Cerebellar nuclear complex (tissue), 1 donor: Measurements from ENCODE around the gene RPGRIP1.
A peak's percentile ranks its signal among the peaks of the same experiment; 100 is the strongest.
"Not testable (repeated sequence)": the region's sequence is repeated elsewhere in the genome, so short reads cannot be mapped to it uniquely, and the experiment has no call there.

Source experiments
- DNase-seq, 2 experiments: peaks; one replicate each; lab custom pipeline; 2025; lab: John Stamatoyannopoulos, UW

RPGRIP1 gene

DNA sequence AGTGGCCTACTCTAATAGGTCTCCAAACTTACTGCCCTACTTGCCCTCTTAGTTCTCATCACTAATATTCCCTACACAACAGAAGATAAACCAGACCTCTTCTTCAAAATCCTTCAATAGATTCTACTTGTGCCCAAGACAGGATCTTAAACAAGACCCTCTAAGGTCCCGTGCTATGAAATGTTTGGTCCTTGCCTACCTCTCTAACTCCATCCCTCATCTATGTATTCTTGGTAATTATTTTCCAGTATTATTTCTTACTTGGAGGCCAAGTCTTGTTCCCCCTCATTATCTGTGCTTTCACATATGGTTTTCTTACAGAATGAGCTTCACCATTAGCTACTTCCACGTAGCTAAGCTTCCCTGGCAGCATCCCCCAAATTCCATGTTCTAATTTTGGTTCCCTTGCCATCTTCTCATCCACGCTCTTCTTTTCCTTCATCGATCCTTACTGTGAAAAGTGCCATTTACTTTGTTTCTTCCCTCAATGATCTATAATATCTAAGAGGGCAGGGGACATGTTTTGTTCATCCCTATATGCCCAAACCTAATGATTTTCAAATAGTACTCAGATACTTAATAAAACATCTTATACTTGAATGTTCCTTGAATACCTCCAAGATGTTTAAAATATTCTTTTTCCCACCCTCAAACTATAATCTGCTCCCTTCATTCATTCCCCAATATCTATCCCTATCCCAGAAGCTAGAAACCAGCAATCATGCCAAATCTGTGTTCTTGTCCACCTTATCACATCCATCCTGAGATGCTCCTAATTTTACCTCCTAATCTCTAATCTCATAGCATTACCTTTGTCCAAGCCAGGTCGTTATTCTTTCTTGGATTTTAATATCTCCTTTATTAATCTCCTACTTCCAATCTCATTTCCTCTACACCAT is 20.7 kb upstream of the RPGRIP1 start:
- no peak for DNase-seq

DNA sequence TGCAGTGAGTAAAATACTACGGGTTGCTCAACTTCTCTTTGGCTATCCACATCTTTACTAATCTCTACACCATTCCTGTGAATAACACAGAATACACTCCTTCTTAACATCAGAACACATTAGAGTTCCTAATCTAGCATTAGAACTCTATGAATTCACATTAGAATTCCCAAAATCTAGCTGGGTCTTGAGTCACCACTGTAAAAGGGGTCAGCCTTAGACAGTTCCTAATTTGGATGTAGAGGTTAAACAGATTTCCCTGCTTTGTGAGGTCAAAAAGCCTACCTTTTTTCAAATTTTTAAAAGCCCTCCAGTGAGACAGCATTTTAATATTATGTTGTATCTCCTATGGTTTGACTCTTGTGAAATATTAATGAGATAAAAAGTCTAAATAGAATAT is 18.1 kb upstream of the RPGRIP1 start:
- DNase-seq: no peak

DNA sequence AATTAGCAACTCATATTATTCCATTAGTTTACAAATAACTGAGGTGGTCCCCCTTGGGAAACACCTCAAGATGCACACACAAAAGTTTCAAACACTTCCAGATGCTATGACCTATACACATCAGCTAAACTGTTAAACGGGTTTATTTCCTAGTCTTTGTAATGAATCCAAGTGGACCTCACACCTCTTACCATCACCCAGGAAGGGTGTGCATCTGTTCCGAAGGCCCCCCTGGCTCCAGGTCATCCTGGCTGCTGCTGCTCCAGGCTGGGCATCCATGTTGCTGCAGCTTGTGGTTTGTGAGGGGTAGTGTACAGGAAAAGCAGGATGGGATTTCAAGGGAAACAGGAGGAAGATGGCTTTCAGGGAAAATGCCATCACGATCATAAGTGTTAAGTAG is 17.5 kb upstream of the RPGRIP1 start:
- DNase-seq: no peak

DNA sequence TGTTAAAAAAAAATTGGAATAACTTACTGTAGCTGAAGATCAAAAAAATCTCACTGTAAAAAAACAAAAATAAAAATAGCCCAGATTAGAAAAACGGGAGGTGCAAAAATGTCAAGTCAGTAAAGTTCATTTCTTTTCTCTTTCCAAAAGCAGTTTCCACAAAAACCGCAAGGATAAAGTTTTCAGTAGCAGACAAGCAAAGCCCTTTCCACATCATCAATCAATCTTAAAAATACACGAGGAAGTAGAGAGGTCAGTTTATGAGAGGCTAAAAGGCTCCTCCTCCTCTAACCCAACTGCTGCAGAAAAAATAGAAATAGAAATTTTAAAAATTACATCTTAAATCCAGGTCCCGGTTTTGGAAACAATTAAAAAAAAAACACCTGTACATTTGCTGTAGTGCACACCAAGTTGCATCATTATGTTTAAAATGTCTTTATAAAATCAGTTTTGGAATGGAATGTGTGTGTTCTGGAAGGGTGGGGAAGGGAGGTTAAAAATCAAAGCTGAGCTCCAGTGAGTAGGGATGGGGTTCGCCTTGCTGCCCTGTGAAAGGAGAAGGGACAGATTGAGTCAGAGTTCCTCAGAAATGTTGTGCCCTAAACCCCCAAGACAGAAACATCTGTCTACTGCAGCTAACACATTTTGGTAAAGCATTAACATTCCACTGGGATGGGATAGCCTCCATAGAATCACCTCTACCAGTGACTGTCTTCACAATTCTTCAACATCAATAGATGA is 16.4 kb upstream of the RPGRIP1 start:
- DNase-seq: no peak

DNA sequence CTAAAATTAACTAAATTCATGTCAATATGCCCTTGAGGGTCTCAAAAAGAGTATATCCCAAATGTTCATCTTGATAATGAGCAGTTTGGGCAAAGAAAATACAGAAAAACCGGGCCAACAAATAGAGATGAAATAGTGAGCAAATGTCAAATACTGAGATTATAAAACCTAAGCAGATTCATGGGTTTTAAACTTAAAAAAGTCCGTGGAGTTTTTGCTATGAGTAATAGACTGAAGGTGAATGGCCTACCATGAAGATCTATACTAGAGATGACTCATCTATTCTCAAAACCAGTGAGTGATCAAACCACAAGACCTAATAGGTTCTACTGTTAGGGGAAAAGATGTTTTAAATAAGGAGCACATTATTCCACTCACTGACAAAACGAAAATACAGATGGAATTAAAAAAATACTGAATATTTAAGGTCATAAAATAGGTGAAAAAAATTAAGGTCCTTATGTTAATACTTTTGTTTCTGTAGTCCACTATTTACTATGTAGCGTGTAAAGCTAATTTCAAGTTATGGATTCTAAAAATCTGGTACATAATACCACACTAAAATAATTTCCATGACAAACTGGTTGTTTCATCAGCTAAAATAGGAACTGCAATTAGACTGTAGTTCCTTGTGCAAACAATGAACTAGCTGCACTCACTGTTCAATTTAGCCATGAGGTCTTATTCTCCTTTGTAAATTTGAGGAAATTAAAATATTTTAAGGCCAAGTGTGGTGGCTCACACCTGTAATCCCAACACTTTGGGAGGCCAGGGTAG is 15.7 kb upstream of the RPGRIP1 start:
- no peak for DNase-seq

DNA sequence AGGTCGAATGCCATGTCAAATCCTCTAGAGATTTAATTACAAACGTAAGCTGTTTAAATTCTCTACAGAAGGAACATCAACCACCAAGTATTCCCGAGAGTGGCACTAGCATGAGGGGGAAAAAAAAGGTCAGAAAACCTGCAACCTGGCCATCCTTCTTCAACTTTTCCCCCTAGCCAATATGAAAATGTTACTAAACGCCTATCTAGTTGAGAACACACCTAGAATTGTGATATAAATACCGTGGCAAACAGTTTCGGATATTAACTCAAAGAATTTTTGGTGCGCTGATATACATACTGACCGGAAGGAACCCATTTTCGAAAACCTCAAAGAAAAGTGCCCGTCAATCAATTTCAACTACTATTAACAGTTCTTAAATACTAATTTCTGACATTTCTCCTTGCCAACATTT is 12.4 kb upstream of the RPGRIP1 start:
- no peak for DNase-seq

DNA sequence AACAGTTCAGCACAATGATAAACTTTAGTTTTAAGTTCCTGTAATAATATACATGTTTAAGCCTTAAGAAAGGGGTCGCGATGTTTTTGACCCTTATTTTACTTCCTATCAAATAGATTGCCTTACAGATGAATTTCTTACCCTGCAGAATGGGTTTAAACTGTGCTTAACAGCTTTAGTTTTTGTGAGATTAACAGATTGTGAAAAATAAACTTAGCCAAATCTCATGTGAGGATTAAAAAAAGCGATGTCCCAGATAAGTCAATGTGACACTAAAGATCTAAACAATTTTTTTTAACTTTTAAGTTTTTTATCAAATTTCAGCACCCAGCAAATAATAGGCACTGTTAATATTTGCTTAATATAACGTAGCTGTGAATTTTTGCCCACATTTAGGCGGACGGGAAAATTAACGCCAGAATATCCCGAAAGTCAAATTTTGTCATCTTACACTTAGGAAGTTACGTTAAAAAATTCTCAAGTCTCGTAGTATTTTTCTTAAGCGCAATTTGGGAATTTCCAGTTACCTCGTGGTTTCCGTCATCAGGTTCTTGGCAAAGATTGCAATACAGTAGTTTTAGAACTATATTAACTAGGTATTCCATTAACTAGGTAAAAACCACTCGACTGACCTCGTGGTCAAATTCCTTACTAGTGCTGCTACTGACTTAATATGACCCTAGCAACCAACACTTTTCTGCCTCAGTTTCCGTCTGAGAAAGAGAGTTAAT is 11.8 kb upstream of the RPGRIP1 start:
- no peak for DNase-seq

DNA sequence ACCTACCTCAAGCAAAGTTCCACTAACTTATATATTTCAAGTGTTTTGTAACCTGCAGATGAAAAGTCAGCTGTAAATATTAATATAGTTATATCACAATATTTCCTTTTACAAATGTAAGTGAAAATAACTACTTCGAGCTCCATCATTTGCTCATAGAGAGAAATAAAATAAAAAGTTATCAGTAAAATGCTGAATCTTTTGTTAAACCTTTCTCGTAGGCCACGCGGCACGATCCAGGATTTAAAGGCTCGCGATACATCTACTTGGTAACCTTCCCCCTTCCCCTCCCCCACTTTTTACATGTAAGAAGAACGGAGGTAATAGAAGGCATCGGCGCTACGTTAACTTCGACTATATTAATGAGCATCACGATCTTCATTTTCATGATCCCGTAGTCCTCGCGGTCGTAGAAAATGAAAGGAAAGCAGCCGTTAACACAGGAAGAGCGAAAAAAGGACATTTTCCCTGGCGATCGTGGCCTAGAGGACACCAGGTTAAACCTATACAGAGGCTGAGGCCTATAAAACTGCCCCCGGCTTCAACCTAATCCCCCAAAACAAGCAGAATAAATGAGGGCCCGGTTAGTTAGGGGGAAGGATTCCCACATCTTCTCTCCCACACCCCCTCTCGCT is 11.1 kb upstream of the RPGRIP1 start:
- DNase-seq: no peak

DNA sequence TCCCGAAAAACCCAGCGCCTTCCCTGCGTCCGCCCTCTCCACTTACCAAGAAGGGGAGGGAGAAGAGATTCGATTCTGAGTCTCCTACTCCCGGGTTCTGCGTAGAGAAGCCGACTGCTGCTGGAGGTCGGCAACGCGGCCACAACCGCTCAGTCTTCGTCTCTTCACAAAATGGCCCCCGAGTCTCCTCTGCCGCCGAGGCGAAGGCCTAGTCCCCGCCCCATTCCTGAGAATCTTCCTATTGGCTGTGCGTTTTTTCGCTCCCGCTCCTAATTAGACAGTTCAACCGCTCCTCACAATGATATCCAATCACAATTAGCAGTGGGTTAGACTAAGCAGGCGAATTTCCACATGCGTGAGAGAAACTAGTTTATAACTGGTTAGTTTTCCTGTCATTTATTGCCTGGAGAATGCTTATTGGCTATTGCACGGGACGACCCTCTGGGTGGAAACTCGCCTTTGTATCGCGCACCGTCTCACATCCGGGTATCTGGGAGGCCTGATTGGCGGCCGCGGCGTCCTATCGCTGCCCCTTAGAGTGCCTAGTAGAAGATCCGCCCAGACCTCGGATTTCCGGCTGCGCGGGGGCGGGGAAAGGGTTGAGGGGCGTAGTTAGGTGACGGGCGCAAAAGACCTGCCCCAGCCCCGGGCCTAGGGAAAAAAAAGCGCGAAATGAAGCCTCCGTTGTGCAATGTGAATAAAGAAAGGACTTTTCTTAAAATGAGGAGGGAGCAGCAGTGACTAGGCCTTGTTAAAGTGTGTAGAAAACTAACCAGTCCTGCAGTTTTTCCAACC is 10.4 kb upstream of the RPGRIP1 start, which contains the start of gene HNRNPC:
HNRNPC (minus strand) TSS at position 191 of the 795 bp plus-strand sequence. CDS start 35,249 bp downstream, outside the sequence.
- peak; percentile 87 to 98 for DNase-seq

DNA sequence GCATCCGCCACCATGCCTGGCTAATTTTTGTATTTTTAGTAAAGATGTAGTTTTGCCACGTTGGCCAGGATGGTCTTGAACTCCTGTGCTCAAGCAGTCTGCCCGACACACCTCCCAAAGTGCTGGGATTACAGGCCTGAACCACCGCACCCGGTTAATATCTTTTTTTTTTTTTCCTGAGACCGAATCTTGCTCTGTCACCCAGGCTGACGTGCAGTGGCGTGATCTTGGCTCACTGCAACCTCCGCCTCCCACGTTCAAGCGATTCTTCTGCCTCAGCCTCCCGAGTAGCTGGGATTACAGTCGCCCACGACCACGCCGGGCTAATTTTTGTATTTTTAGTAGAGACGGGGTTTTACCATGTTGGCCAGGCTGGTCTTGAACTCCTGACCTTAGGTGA is 7.2 kb upstream of the RPGRIP1 start:
- DNase-seq: not testable (repeated sequence)

DNA sequence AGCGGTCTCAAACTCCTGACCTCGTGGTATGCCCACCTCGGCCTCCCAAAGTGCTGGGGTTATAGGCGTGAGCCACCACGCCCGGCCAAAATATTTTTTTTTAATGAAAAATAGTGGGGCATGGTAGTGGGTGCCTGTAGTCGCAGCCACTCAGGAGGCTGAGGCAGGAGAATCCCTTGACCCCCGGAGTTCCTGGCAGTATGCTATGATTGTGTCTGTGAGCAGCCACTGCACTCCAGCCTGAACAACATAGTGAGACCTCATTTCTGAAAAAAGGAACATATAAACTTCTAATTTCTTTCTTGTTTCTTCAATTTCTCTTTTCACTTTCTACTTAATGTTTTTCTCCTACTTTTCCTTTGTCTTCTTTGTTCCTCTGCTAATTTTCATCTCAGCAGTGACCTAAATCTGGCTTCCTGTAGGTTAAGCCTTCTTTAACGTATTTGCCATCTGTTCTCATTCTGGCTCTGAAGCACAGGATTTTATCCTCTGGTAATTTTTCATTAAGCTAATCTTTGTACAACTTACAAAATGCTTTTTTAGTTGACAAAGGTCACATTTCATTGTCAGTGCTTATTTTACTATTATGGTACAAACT is 4.5 kb upstream of the RPGRIP1 start:
- DNase-seq: peak in 1 of 2 experiments; percentile 13

DNA sequence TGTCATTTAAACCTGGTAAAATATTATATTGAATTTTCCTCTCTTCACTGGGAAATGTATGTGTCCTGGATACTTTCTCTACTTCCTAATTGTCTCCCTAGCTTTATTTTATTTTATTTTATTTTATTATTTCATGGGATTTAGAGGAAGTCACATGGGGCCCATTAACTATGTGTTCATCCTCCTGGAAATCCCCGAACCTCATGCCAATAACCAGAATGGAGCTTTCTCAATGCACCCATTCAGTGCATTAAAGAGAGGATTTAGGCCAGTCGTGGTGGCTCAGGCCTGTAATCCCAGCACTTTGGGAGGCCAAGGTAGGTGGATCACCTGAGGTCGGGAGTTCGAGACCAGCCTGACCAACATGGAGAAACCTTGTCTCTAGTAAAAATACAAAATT is 1.3 kb upstream of the RPGRIP1 start:
- DNase-seq: no peak

DNA sequence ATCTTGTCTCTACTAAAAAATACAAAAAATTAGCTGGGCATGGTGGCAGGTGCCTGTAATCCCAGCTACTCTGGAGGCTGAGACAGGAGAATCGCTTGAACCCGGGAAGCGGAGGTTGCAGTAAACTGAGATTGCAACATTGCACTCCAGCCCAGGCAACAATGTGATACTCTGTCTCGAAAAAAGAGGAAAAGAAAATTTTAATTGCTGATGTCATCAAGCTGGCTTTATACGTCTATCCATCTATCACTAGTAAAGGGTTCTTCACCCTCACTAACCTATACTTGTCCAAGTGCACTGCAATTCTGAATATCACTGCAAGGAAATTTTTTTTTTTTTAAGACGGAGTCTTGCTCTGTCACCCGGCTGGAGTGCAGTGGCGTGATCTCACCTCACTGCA is 2.0 kb downstream of the RPGRIP1 start:
- not testable (repeated sequence) for DNase-seq

DNA sequence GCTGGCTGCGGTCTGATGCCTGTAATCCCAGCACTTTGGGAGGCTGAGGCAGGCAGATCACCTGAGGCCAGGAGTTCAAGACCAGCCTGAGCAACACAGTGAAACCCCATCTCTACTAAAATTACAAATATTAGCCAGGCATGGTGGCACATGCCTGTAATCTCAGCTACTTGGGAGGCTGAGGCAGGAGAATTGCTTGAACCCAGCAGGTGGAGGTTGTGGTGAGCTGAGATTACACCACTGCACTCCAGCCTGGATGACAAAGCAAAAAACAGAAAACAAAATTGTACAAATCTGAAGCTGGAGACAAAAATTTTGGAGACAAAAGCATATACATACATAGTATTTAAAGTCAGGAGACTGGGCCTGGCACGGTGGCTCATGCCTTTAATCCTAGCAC is 6.6 kb downstream of the RPGRIP1 start:
- DNase-seq: not testable (repeated sequence)

DNA sequence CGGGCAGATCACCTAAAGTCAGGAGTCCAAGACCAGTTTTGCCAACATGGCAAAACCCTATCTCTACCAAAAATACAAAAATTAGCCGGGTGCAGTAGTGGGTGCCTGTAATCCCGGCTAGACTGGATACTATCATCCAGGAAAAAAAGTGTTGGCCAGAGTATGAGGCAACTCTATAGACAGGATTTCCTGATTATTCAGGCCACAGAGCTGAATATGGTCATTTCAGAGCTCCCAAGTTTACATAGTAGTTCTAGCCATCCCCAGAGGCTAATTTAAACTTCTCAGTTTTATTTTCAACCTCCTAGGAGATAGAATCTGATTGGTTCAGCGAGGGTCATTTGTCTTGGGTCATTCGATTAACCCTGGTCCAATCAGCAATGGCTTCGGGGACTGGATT is 7.3 kb downstream of the RPGRIP1 start:
- DNase-seq: no peak

DNA sequence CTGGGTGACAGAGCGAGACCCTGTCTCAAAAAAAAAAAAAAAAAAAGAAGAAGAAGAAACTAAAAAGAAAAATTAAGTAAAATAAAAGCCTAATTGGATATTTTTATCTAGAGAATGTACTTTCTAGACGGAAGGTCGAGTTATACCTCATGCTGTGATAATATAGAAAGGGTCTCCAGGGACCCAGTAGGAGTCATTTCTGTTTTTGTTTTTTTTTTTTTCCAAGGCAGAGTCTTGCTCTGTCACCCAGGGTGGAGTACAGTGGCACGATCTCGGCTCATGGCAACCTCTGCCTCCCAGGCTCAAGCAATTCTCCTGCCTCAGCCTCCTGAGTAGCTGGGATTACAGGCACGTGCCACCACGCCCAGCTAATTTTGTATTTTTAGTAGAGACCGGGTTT is 14.1 kb downstream of the RPGRIP1 start:
- DNase-seq: not testable (repeated sequence)

DNA sequence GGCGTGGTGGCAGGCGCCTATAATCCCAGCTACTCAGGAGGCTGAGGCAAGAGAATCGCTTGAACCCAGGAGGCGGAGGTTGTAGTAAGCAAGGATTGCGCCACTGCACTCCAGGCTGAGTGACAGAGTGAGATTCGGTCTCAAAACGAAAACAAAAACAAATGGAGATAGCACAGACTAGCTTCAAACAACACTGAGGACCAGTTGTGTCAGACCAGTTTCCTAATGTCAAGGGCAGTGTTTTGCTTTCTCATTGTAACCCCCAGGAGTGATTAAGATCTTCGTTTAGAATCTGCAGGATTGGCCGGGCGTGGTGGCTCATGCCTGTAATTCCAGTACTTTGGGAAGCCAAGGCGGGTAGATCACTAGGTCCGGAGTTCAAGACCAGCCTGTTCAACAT is 18.5 kb downstream of the RPGRIP1 start:
- DNase-seq: no peak

DNA sequence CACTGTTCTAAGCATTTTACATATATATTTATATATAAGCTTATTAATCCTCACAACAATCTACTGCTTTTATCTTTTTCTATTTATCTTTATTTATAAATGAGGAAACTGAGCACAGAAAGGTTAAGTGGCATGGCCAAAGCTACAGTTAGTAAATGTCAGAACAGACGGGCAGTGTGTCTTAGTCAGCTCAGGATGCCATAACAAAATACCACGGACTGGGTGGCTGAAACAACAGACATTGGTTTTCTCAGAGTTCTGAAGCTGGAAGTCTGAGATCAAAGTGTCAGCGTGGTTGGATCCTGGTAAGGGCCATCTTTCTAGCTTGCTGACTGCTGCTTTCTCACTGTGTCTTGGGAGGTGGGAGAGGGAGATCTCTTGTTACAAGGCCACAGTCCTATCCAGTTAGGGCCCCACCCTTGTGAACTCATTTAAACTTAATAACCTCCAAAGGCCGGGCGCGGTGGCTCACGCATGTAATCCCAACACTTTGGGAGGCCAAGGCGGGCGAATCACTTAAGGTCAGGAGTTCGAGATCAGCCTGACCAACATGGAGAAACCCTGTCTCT is 19.8 kb downstream of the RPGRIP1 start:
- no peak for DNase-seq

DNA sequence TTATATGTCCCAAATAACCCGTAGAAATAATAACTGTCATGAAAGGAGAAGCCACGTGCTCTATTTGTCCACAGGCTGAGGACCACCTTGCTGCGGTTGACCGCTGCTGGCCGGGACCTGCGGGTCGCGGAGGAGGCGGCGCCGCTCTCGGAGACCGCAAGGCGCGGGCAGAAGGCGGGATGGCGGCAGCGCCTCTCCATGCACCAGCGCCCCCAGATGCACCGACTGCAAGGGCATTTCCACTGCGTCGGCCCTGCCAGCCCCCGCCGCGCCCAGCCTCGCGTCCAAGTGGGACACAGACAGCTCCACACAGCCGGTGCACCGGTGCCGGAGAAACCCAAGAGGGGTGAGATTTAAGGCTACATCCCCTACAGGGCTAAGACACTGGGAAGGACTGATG is 21.0 kb downstream of the RPGRIP1 start:
- no peak for DNase-seq
